K562 (cell line): ENCODE data around the gene POPDC2. TPM values are rescaled to one million over a fixed set of nuclear protein-coding genes. Genes with fewer than 3 reads are reported as not detected.

Experiments used
- ATAC-seq: fragments of 200-7000 bp; cut with Tn5 transposase; 3 replicates; pipeline ENCODE4 v1.9.1; 2020; ENCODE audit warnings: moderate library complexity
- BruUV-seq: library from RNA; stranded (reverse); fragments of 400-500 nt; replicated peaks from 2 replicates; lab custom pipeline; 2021; lab: Mats Ljungman, UMichigan
- CTCF ChIA-PET: fragments of 300-600 bp; formaldehyde crosslinking; extraction: SDS; loops from one replicate; lab custom pipeline; 2021; ENCODE audit warnings: low intra/inter-chr PET ratio; lab: Yijun Ruan, JAX
- POLR2A ChIA-PET: fragments of 300-600, 350-650 bp; sonication (Branson Sonifier 250); formaldehyde crosslinking; extraction: SDS; loops from one replicate; lab custom pipeline; 2021; ENCODE audit warnings: antibody characterized with exemption, inconsistent platforms; lab: Yijun Ruan, JAX
- DNase-seq, 4 experiments: peaks; one replicate each; pipeline versions ENCODE4 v3.0.0 to v3.0.0-alpha.2; 2011 to 2018; ENCODE audit warnings: low spot score in 3 of 4, mixed read lengths in 3 of 4; ENCODE audit errors: extremely low read depth in 1 of 4
- FAIRE-seq: peaks from 2 replicates; lab custom pipeline; 2011; peaks lifted over from hg19 to GRCh38; lab: Jason Lieb, UNC
- H2AFZ ChIP-seq: 2 replicates; pipeline ENCODE4 v1.6.0; 2011; ENCODE audit warnings: low read depth, low read length, control low read depth, inconsistent platforms
- H3K27ac ChIP-seq: fragments of 200-600 bp; 3 replicates; pipeline ENCODE4 v1.8.0; 2011; ENCODE audit warnings: low read depth, mild to moderate bottlenecking, control low read depth, inconsistent platforms, low read length, moderate library complexity, mixed read lengths; ENCODE audit errors: extremely low read depth
- H3K27me3 ChIP-seq, 2 experiments: fragments of 300-600 bp in 1 of 2; 2 replicates in 1 of 2; 3 replicates in 1 of 2; pipeline versions ENCODE4 v1.6.0 to v1.8.0; 2011; ENCODE audit warnings: inconsistent platforms in 2 of 2, low read length in 2 of 2, mild to moderate bottlenecking in 1 of 2, mixed read lengths in 1 of 2, moderate library complexity in 1 of 2; ENCODE audit not compliant: control insufficient read depth in 2 of 2, insufficient read depth in 2 of 2
- H3K36me3 ChIP-seq: fragments of 300-600 bp; 3 replicates; pipeline ENCODE4 v1.8.0; 2011; ENCODE audit warnings: mild to moderate bottlenecking, low read length, inconsistent platforms; ENCODE audit not compliant: control insufficient read depth, insufficient read depth
- H3K4me1 ChIP-seq, 2 experiments: fragments of 200-600 bp in 1 of 2; replicated peaks in 1 of 2; 2 replicates in 1 of 2; 3 replicates in 1 of 2; pipeline versions ENCODE4 v1.5.1 to v1.8.0; 2011; ENCODE audit warnings: inconsistent platforms in 2 of 2, low read length in 2 of 2, mild to moderate bottlenecking in 1 of 2, mixed read lengths in 1 of 2, moderate library complexity in 1 of 2; ENCODE audit not compliant: control insufficient read depth in 2 of 2, insufficient read depth in 2 of 2
- H3K4me2 ChIP-seq: 2 replicates; pipeline ENCODE4 v1.6.1; 2011; ENCODE audit warnings: low read length, control low read depth, inconsistent platforms, mixed read lengths; ENCODE audit not compliant: insufficient read depth
- H3K4me3 ChIP-seq: fragments of 200-600 bp; sonication (generic), shearing (Covaris generic); 2 replicates; pipeline ENCODE4 v1.5.1; 2016; ENCODE audit warnings: control low read depth, inconsistent platforms
- H3K79me2 ChIP-seq: fragments of 200-600 bp; 3 replicates; pipeline ENCODE4 v1.8.0; 2011; ENCODE audit warnings: low read length, inconsistent platforms; ENCODE audit not compliant: control insufficient read depth, insufficient read depth
- H3K9ac ChIP-seq, 2 experiments: 2 replicates each; pipeline versions ENCODE4 v1.6.0 to v1.6.1; 2011; ENCODE audit warnings: low read depth in 2 of 2, low read length in 2 of 2, control low read depth in 1 of 2, inconsistent platforms in 1 of 2, mild to moderate bottlenecking in 1 of 2, mixed read lengths in 1 of 2; ENCODE audit not compliant: insufficient read depth in 1 of 2
- H3K9me1 ChIP-seq: one replicate; pipeline ENCODE4 v1.6.0; 2011; ENCODE audit warnings: inconsistent platforms, mild to moderate bottlenecking, low read length, moderate library complexity; ENCODE audit not compliant: control insufficient read depth, insufficient read depth
- H3K9me3 ChIP-seq: replicated peaks from 2 replicates; pipeline ENCODE4 v1.5.1; 2011; ENCODE audit warnings: low read depth, low read length, inconsistent platforms; ENCODE audit not compliant: control insufficient read depth, insufficient read depth
- H4K20me1 ChIP-seq: replicated peaks from 2 replicates; pipeline ENCODE4 v1.6.1; 2011; ENCODE audit warnings: low read length, inconsistent platforms, mixed read lengths; ENCODE audit not compliant: control insufficient read depth, insufficient read depth
- BRD4 ChIP-seq: fragments of 200-600 bp; sonication (generic); IDR thresholded peaks from 2 replicates; pipeline ENCODE4 v1.6.1; 2017; ENCODE audit warnings: inconsistent platforms
- CBFA2T2 ChIP-seq: fragments of 450-650 bp; conservative IDR thresholded peaks from 2 replicates; pipeline ENCODE4 v1.6.1; 2017; ENCODE audit warnings: mild to moderate bottlenecking
- CBFA2T3 ChIP-seq: fragments of 450-650 bp; IDR thresholded peaks from 2 replicates; pipeline ENCODE4 v1.6.1; 2017
- CHD1 ChIP-seq: fragments of 200-600 bp; sonication (generic); IDR thresholded peaks from one replicate; pipeline ENCODE4 v1.6.1; 2012; ENCODE audit warnings: mild to moderate bottlenecking, moderate library complexity, low read length, inconsistent platforms
- MYBL2 ChIP-seq, 2 experiments: fragments of 450-650 bp in 1 of 2; sonication (generic) in 1 of 2; formaldehyde crosslinking in 1 of 2; IDR thresholded peaks; 2 replicates each; pipeline versions ENCODE4 v1.6.1 to v1.8.1; 2017 to 2022; ENCODE audit warnings: borderline replicate concordance in 1 of 2, inconsistent platforms in 1 of 2, low read depth in 1 of 2, mild to moderate bottlenecking in 1 of 2, missing genetic modification reagents in 1 of 2, moderate library complexity in 1 of 2
- NR2C1 ChIP-seq, 2 experiments: fragments of 450-650 bp; IDR thresholded peaks; 2 replicates each; pipeline ENCODE4 v1.6.1; 2017; ENCODE audit warnings: mild to moderate bottlenecking in 2 of 2, antibody characterized with exemption in 1 of 2, inconsistent platforms in 1 of 2, missing compliant biosample characterization in 1 of 2, missing genetic modification characterization in 1 of 2
- NR2C2 ChIP-seq, 2 experiments: fragments of 200-800 bp in 1 of 2; sonication (Bioruptor generic) in 1 of 2; sonication (generic) in 1 of 2; formaldehyde crosslinking in 1 of 2; IDR thresholded peaks; 2 replicates each; pipeline versions ENCODE4 v1.6.1 to v1.8.0; 2016 to 2022; ENCODE audit warnings: mild to moderate bottlenecking in 1 of 2, missing compliant biosample characterization in 1 of 2, missing genetic modification characterization in 1 of 2, missing genetic modification reagents in 1 of 2
- PHF21A ChIP-seq: fragments of 450-650 bp; IDR thresholded peaks from 2 replicates; pipeline ENCODE4 v1.6.1; 2017; ENCODE audit warnings: low read depth, borderline replicate concordance
- TCF7L2 ChIP-seq: fragments of 150-350 bp; IDR thresholded peaks from 2 replicates; pipeline ENCODE4 v1.6.1; 2016; ENCODE audit warnings: low read depth, mild to moderate bottlenecking, low read length, moderate library complexity
- TRIM24 ChIP-seq, 2 experiments: fragments of 450-650 bp; IDR thresholded peaks; 2 replicates each; pipeline ENCODE4 v1.6.1; 2016
- ZZZ3 ChIP-seq: fragments of 450-650 bp; IDR thresholded peaks from 2 replicates; pipeline ENCODE4 v1.6.1; 2016; ENCODE audit warnings: antibody characterized with exemption, mild to moderate bottlenecking, moderate library complexity
- WGBS: fragments of 100-300 bp; shearing (Covaris generic); methylation state at CpG from one replicate; pipeline ENCODE4 v1.1.6; 2016; ENCODE audit warnings: low coverage, mixed read lengths; ENCODE audit not compliant: insufficient coverage; ENCODE audit errors: missing lambda C conversion rate; 5-methylcytosine and 5-hydroxymethylcytosine counted together
- in situ Hi-C: fragments of 300-500 bp; cut with MboI; formaldehyde crosslinking; loops from 4 replicates; pipeline ENCODE4 v1.15.0; 2018; ENCODE audit warnings: inconsistent platforms, mixed read lengths
- intact Hi-C: fragments of 100-400 bp; cut with micrococcal nuclease; formaldehyde crosslinking; loops from 2 replicates; pipeline ENCODE4 v1.14.2; 2022
- polyA plus RNA-seq, 8 experiments: library from polyadenylated mRNA; depleted of rRNA in 4 of 8; stranded (reverse) in 5 of 8; unstranded in 3 of 8; fragments of >200 nt; fragmentation: Nextera tagmentation in 2 of 8; fragmentation: Illumina TruSeq in 1 of 8; extraction: Ambion mirVana in 2 of 8; extraction: Trizol in 1 of 8; gene quantifications; 2 replicates each; pipeline versions ENCODE4 v1.2.1 to v1.2.3, GENCODE V29; 2011 to 2014; ENCODE audit warnings: inconsistent platforms in 1 of 8, missing spikeins in 1 of 8
- total RNA-seq, 7 experiments: library from RNA; depleted of rRNA in 6 of 7; stranded (reverse); fragments of >200 nt in 6 of 7; fragmentation: Illumina TruSeq in 2 of 7; extraction: Trizol in 2 of 7; gene quantifications; 2 replicates each; pipeline versions ENCODE4 v1.2.1 to v1.2.3, GENCODE V29; 2011 to 2021; ENCODE audit warnings: low replicate concordance in 1 of 7

POPDC2 gene
- total and polyA plus RNA-seq, 9 of the 15 experiments (the other 6 are each of a cell fraction or from before 2014, with no cell fraction given): 0.08 to 0.32 (median 0.13) TPM; not detected in 4

- DNase-seq: no peak
- POLR2A ChIA-PET: no interaction called here
- ATAC-seq: no peak
- H3K27me3 ChIP-seq: no peaks in the 10 kb centered on the region
- no peak overlapping the region for H3K9ac ChIP-seq
- no peak overlapping the region for H3K4me2 ChIP-seq
- no TSS peak for BruUV-seq
- 80% methylated on average over 14 of the region's 22 CpGs for WGBS
- no peak overlapping the region for H3K4me3 ChIP-seq
- CTCF ChIA-PET: no interaction called here
- peak overlapping the region; percentile 40 for H2AFZ ChIP-seq
- H3K4me1 ChIP-seq: peaks cover 0 to 2% of the 10 kb centered on the region in 2 experiments; a peak in 1 of 5 replicates
- no peak for FAIRE-seq
- no peaks in the 10 kb centered on the region for H3K36me3 ChIP-seq
- no peaks in the 10 kb centered on the region for H4K20me1 ChIP-seq
- no peaks in the 10 kb centered on the region for H3K79me2 ChIP-seq
- H3K27ac ChIP-seq: no peak overlapping the region
- H3K9me3 ChIP-seq: no peaks in the 10 kb centered on the region; the same call in none of the 2 replicates
- no peaks in the 10 kb centered on the region for H3K9me1 ChIP-seq
- in situ Hi-C loops: no loop called here
- TF ChIP-seq CHD1 (no peak), BRD4 (no peak), CBFA2T3 (peak; percentile 51), CBFA2T2 (0 out of 2 replicates have a peak, but pooled peaks have one; percentile 22), NR2C2 (CRISPR knock-in tag; IDR thresholded peaks at IDR 0.05) (no peak), NR2C2 (tag; IDR thresholded peaks at IDR 0.05) (peak; percentile 34; the same call in 1 of the 2 replicates), TCF7L2 (no peak), NR2C1 (IDR thresholded peaks at IDR 0.05) (peak; percentile 63), NR2C1 (tag; IDR thresholded peaks at IDR 0.05) (peak; percentile 65), PHF21A (no peak), MYBL2 (IDR thresholded peaks at IDR 0.05; ENCODE audit: low read depth) (peak; percentile 26; the same call in 1 of the 2 replicates), MYBL2 (CRISPR knock-in tag; IDR thresholded peaks at IDR 0.05; ENCODE audit: borderline replicate concordance) (no peak), TRIM24 (IDR thresholded peaks at IDR 0.05) (0 out of 4 replicates have a peak, but pooled peaks of 1 of the 2 experiments have one; percentile 16), ZZZ3 (no peak)
- TF ChIP-seq, all 486 proteins: peak for 6
- intact Hi-C loops: no loop called here
Measured at GRCh38 chr3:119700920-119701734, 40.7 kb upstream of the POPDC2 start.
